NCI-H128 (cell line): Measurements from ENCODE around the gene SEC14L5.

Source experiments
- DNase-seq: peaks from one replicate; lab custom pipeline; 2025; ENCODE audit not compliant: unreplicated experiment; lab: John Stamatoyannopoulos, UW

Gene SEC14L5

DNA sequence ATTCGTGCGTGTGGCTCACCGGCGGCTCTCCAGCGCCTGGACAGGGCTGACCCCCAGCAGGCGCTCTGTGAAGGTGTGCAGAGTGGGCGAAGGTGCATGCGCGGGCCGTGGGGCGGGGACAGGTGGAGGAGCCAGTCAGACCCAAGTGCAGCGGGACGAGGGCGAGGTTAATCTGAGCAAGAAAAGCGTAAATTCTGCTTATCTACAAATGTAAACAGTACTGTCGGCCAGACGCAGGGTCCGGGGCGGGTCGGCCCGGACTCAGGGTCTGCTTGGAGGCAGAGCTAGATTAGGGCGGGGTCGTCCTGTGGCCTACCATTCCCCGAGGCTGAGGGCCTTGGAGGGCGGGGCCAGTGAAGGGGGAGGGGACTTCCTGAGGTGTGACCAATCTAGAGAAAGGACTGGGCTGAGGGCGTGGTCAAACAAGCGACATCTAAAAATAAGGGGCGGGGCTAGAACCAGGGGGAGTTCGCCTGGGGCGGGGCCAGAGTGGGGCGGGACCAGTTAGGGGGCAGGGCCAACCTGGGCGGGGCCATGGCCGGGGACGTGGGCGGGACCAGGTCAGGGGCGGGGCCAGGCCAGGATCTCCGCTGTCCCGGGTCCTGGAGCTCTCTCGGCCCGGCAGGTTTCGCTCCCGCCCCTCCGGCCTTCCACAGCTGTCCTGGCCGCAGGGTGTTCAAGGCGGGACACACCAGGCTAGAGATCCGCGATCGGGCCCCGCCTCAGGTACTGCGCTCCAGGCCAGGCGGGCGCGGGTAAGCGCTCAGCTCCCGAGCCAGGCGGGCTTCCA lies at the start of gene SEC14L5:
SEC14L5 (plus strand) TSS at position 611 of the 790 bp plus-strand sequence. CDS start 994 bp downstream, outside the sequence.
- peak; percentile 81 for DNase-seq

DNA sequence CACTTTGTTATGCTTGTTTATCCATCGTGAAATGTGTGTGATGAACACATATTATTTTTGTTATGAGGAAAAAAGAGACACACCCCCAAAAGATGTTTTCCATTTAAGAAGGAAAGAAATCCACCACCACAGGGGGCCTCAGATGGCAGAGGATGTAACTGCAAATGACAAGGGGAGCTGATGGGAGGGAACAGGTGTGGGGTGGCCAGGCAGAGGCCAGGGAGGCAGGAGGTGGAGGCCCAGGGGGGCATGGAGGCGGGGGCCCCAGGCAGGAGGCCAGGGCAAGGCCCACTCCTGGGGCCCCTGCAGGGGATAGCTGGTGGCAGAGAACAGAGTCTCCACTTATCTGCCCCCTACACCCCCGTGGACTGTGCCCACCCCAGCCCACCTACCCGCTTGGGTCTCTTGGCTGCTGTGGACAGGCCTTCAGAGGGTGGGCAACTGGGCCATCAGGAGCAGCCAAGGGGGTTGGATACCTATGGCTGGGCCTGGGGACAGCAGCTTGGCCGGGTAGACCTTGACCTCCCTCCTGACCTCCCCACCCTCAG lies 49.2 kb upstream of the SEC14L5 start:
- DNase-seq: no peak

DNA sequence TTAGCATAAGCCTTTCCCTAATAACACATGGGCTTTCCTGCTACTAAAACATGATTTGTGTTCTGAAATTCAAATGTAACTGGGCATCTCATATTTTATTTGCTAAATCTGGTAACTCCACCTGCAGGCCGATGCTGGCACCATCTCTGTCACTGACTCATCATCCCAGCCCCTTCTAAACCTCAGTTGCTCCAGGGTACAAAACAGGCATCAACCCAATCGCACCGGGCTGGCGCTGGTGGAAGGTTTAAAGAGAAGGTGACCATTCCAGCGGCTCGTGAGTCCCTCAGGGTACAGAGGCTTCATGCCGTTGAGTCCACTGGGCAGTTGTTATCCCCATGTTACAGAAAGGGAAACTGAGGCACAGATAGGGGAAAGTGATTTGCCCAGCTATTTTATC lies 48.3 kb upstream of the SEC14L5 start:
- no peak for DNase-seq

DNA sequence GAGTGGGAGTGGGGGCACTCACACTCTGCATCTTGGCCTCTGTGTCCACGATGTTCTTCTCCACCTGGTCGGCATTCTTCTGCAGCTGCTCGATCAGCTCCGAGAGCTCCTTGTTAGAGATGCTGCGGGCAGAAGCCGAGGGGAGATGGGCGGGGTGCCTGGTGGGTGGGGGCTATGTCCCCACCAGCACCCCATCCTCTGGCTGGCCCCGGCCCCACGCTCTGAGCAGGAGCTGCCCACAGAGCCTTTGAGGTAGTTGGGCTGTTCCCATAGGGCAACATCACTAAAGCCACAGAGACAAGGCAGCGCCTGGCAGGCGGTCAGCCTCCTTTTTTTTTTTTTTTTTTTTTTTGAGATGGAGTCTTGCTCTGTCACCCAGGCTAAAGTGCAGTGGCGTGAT lies 47.3 kb upstream of the SEC14L5 start:
- no peak for DNase-seq

DNA sequence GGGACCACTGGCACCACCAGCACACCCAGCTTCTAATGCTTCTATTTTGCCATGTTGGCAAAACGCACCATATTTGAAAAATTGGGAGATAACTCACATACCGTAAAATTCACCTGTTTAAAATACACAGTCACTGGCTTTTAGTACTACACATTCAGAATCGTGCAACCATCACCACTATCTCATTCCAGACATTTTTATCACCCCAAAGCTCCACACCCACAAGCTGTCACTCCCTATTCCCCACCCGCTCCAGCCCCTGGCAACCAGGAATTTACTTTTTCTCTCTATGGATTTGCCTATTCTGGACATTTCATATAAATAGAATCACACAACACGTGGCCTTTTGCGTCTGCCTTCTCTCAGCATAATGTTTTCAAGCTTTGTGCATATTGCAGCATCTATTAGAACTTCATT lies 46.2 kb upstream of the SEC14L5 start:
- no peak for DNase-seq

DNA sequence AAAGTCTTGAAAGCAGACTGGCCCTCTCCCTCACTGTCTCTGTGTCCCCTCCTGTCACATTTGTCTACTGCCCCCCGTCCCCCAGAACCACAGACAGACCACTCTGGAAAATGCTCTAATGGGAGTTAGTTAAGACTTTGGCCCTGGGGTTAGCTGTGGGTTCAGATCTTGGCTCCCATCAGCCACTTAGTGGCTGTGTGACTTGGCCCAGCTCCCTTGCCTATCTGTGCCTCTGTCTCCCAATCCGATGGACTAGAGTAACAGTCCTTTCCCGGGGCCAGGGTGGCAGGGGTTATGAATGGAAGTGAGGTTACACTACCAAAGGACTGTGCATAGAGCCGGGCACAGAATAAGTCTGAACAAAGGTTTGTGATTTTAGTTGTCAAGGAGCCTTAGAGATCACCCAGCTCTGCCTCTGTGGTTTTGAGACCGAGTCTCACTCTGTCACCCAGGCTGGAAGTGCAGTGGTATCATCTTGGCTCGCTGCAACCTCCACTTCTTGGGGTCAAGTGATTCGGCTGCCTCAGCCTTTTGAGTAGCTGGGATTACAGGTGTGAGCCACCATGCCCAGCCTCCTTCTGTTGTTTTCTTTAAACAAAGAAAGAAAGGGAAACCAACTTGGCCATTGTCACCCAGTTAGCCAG lies 44.9 kb upstream of the SEC14L5 start:
- DNase-seq: no peak

DNA sequence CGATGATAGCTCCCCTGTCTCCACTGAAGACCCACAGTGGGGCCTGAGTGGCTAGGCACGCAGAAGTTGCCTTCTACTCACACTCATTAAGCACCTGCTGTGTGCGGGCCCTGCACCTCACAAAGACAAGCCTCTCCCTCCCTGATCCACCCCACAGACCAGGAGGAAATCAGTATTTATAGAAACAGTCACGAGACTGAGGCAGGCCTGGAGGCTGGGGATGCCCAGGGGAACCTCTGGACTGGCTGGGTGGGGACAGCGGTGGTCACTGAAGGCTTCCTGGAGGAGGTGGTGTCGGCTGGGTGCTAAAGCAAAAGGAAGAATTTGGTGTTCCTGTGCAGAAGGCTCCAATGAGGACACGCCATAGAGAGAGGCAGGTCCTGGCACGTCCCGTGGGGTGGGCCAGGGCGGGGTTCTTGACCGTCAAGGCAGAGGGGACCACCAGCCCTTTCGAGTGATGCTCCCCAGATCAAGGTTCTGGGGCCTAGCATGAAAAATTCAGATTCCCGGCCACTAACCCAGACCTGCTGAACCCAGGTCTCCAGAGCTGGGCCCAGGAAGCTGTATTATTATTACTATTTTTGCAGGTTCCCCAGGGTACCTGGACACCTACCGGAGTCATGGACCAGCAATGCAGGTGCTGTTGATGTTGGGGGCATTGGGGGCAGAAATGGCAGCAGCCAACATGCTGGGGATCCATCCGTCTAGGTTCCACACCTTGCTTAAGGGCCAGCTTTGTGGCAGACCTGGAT lies 44.2 kb upstream of the SEC14L5 start:
- DNase-seq: no peak

DNA sequence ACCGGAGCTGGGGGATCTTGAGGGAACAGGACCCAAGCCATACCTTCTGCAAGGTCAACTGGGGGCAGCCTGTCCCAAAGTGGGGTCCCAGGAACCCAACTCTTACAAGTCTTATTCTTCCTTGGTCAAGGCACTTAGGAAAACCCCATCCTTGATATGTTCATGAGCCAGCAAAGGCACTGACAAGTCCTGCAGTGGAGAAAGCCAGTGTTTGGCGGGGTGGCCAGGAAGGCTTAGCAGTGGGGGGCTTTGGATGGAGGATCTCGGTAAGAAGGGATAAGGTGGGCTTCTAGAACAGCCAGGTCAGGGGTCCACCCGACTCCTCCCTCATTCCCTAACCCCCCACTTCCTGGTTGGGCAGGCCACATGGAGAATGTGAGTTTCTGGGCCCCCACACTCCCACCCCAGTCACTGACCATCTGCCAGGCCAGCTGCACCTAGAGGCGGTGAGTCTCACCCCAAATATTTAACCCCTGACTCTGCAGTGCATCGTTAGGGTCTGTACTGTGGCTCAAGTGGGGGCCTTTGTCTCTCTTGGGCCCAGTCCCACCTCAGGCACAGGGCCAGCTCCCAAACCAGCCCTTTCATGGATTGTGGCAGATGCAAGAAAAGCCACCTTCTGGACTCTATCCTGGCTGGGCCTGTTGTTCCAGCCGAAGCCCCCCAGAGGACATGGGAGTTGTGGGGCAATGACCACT lies 43.5 kb upstream of the SEC14L5 start:
- DNase-seq: no peak

DNA sequence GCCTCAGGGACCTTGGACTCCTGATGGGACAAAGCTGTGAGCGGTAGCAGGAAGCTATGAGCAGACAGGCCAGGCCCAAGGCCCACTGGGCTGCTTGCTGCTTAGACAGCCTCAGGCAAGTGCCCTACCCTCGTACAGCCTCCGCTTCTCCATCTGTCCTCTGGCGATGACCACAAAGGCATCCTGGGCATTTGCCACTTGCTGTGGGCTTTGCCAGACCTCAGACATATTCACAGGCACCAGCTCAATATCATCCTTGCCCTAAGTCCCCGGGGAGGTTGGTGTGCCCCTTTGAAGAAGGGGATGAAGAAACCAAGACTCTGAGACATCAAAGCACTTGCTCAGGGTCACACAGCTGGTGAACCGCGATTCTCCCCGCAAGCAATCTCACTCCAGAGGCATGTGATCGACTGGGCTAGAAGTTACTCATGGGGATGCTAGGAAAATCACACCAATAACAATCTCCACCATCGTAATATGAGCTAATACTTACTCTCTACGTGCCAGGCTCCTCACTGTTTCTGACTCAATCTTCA lies 42.8 kb upstream of the SEC14L5 start:
- no peak for DNase-seq

DNA sequence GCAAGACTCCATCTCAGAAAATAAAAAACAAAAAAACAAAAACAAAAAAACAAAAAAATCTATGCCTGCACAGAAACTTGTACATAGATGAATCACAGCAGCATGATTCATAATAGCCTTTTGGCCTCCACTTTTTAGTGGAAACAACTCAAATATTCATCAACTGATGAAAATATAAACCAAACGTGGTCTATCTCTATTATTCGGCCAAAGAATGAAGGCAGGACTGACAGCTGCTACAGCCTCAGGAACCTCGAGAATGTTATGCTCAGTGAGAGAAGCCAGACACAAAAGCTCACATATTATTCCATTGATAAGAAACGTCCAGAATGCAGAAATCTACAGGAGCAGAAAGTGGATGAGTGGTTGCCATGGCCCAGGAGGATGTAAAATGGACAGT lies 41.0 kb upstream of the SEC14L5 start:
- DNase-seq: no peak

DNA sequence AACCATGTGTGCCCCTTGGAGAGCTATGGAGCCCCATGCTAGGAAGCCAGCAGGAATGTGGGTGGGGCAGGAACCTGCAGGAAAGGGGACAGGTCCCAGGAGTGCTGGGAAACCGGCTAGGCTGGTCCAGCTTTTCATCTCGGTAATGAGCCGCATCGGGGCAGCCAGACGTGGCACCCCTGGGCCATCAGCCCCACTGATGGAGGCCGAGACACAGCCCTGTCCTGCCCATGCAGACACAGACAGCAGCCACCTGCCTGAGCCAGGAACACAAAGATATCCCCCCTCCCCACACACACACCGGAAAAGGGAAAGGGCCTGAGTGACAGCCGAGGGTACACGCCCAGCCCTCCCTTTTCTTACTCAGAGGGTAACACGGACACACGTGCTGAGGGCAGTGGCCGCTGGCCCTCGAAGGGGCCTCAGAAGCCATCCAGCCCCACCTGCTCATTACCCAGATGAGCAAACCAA lies 39.3 kb upstream of the SEC14L5 start:
- DNase-seq: no peak

DNA sequence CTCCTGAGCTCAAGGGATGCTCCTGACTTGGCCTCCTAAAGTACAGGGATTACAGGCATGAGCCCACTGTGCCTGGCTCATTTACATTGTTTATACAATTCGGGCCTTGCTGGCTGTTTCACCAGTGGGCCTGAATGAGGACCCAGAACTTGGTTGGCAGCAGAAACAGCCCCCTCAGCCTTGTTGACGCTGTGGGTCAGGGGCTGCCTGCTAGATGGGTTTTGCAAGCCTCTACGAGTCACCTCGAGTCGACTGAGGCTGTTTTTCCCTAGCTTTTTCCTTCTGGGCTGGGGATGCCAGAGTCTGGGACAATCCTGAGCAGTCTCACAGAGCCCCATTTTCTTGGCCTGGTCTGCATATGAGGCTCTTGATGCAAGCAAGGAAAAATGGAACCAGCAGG lies 37.3 kb upstream of the SEC14L5 start:
- DNase-seq: no peak

DNA sequence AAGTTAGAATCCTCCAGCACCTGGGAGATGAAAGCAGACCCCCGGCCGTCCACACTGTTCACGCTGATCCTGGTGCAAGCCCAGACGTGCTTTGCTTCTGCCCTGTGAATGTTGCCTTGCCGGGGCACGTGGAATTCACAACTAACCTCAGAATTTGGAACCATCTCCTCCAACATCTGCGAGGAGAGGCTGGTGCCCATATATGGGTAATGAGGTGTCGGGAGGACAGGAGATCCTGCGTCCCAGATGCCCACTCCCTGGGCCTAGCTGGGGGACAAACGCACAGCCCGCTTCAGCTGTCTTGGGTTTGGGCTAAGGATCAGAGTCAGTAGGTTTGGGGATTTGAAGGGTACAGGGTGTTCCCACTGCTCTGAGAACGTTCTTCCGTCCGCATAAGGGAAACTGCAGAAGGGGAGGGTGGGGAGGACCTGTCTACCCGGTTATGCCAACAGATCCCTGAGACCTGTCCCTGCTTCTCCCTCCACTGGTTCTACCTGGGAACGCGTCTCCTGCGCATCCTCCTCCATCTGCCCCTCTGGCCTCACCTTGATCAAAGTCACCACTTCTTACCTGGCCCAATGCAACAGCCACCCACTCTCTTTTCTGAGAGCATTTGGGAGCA lies 35.3 kb upstream of the SEC14L5 start:
- no peak for DNase-seq

DNA sequence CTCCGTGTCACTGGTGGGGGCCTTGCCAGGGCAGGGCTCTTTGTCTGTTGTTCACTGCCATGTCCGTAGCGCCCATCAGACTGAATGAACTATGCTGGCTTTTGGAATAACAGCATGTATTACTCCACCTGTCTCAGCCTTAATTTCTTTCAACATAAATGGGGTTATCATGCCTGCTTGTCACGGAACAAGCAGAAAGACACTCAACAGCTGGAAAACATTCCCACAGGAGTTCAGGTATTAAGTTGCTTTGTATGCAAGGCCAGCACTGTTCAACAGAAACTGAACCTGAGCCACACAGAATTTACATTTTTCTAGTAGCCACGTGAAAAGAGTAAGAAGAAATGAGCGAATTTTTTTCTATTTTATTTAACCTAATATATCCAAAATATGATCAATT lies 34.3 kb upstream of the SEC14L5 start:
- DNase-seq: no peak

DNA sequence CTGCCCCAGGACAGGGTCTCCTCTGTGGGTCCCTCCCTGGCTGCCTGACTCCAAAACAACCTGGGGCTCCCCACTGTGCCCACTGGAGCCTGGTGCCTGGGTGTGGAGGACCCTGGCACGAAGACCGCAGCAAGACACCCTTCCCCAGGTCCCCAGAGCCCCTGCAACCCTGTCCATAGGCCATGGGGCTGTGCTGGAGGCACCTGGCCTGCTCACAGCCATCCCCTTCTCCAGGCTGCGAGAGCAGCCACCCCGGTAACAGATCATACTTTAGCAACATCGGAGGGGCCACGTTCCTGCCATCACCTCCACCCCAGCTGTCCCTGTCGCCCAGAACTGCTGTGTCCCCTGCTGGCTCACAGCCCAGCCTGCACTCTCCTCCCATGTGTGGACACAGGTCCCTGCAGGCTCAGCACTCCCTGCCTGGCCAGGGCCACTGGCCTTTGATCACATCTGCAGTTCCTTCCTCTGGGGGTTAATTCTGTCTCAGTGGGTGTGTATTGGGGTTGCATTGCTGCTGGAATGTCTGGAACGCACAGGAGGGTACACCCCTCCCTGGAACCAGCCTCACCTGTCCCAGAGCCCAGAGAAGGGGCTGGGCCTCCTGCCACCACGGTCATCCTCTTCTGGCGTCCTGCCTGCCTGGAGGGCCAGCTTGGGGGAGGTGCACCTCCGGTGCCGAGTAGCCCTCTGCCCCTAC lies 33.4 kb upstream of the SEC14L5 start:
- no peak for DNase-seq

DNA sequence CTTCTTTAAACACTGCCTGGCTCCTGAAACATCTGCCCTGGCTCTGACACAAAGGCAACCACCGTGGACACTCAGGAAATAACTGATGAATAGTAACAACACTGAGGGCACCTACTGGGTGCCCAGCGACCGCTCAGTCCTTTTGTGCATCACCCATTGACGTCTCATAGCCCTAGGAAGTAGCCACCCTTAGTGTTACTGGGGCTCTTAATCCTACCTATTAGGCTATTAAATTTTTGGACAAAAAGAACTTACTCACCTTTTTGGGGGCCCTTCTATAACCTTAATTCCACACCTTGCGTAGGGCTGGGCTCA lies 32.9 kb upstream of the SEC14L5 start:
- DNase-seq: no peak

DNA sequence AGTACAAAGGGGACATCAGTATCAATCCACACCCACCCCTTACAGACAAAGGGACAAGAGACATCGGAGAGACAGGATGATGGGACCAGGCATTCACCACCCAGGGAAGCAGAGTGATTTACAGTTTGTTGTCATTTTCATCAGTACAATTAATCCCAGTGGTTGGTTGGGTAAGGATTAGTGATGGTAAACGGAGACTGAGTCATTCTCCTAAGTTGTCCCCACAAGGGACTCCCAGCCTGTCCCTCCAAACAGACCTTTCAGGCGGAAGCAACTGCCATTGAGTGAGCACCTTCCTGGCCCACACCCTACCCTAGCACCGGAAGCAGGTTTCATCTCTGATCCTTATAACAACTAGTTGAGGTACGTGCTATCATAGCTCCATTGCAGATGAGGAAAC lies 32.3 kb upstream of the SEC14L5 start:
- no peak for DNase-seq

DNA sequence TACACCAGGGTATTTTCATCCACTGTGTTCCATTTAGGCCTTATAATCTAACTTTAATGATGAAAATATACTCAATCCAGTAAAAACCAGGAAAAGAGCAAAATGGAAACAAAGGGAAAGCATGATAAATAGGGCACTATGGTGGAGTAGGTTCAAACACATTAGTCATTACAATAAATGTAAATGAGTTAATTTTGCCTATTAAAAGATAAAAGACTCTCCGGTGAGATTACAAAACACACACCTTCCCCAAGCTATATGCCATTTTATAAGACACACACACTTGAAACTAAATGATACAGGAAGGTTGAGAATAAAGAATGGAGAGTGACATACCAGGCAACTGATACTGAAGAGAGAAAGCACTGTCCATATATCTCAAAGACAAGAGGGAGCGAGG lies 31.2 kb upstream of the SEC14L5 start:
- DNase-seq: no peak

DNA sequence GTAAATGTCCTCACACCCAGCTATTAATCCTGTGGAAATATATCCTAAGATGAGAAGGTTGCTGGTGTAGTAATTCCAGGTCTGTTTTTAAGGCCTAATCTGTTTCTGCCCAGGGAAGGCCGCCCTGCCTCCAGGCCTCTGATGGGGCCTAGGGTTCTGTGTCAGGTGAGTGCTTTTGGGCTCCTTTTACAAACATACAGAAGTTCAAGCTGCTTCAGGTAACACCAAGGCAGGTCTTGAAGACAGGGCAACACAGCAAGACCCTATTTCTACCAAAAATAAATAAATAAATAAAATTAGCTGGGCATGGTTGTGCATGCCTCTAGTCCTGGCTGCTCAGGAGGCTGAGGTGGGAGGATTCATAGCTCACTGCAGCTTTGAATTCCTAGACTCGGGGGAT lies 30.5 kb upstream of the SEC14L5 start:
- DNase-seq: no peak

DNA sequence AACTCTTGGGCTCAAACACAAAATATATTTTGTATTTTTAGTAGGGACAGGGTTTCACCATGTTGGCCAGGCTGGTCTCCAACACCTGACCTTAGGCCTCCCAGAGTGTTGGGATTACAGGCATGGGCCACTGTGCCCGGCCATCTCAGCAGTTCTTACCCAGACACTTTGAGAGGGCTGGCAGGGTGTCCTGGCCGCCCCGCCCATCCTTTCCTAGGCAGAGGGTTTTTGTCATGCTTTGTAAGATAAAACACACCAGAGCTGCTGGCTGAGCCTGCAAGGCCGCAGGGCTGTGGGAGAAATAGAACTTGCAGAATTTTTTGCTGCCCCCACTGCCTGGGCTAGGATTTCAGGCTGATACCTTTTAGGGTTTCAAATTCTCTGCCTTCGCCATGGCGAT lies 29.9 kb upstream of the SEC14L5 start:
- no peak for DNase-seq
